Smooth muscle cell (in vitro differentiated cells): ENCODE measurements around the gene MN1. TPM values are rescaled to one million over a fixed set of nuclear protein-coding genes. Genes with fewer than 3 reads are reported as not detected.

ENCODE experiments used
- DNase-seq: peaks from one replicate; lab custom pipeline; 2025; ENCODE audit not compliant: unreplicated experiment; lab: John Stamatoyannopoulos, UW
- H2AFZ ChIP-seq: fragments of 200-600 bp; sonication (generic); 2 replicates; pipeline ENCODE4 v1.6.0; 2016; ENCODE audit warnings: antibody characterized with exemption, low read depth, mild to moderate bottlenecking
- H3F3A ChIP-seq: fragments of 200-600 bp; sonication (generic); 2 replicates; pipeline ENCODE4 v1.6.0; 2017; ENCODE audit warnings: antibody characterized with exemption, low read depth
- H3K27ac ChIP-seq: fragments of 200-600 bp; sonication (generic); 2 replicates; pipeline ENCODE4 v1.5.1; 2016; ENCODE audit warnings: low read depth, mild to moderate bottlenecking
- H3K27me3 ChIP-seq: fragments of 200-600 bp; sonication (generic); 2 replicates; pipeline ENCODE4 v1.6.1; 2016; ENCODE audit warnings: low read depth, mild to moderate bottlenecking
- H3K36me3 ChIP-seq: fragments of 200-600 bp; sonication (generic); 2 replicates; pipeline ENCODE4 v1.5.1; 2016; ENCODE audit warnings: low read depth
- H3K4me1 ChIP-seq: fragments of 200-600 bp; sonication (generic); 2 replicates; pipeline ENCODE4 v1.5.1; 2016; ENCODE audit warnings: low read depth
- H3K4me2 ChIP-seq: fragments of 200-600 bp; sonication (generic); 2 replicates; pipeline ENCODE4 v1.6.0; 2016; ENCODE audit warnings: mild to moderate bottlenecking
- H3K4me3 ChIP-seq: fragments of 200-600 bp; sonication (generic); 2 replicates; pipeline ENCODE4 v1.5.1; 2016; ENCODE audit warnings: mild to moderate bottlenecking
- H3K79me2 ChIP-seq: fragments of 200-600 bp; sonication (generic); 2 replicates; pipeline ENCODE4 v1.6.0; 2016; ENCODE audit warnings: low read depth, mild to moderate bottlenecking
- H3K9ac ChIP-seq: fragments of 200-600 bp; sonication (generic); 2 replicates; pipeline ENCODE4 v1.6.0; 2016; ENCODE audit warnings: low read depth
- H3K9me3 ChIP-seq: fragments of 200-600 bp; sonication (generic); replicated peaks from 2 replicates; pipeline ENCODE4 v1.5.1; 2016; ENCODE audit warnings: low read depth
- H4K20me1 ChIP-seq: fragments of 200-600 bp; sonication (generic); 2 replicates; pipeline ENCODE4 v1.6.0; 2016; ENCODE audit warnings: low read depth
- CTCF ChIP-seq: fragments of 200-600 bp; sonication (generic); IDR thresholded peaks from 2 replicates; pipeline ENCODE4 v1.5.1; 2017; ENCODE audit warnings: borderline replicate concordance, mild to moderate bottlenecking, antibody characterized with exemption; ENCODE audit not compliant: insufficient read depth, poor library complexity, severe bottlenecking
- WGBS: methylation state at CpG from one replicate; pipeline ENCODE4 v1.1.7; 2016; ENCODE audit warnings: low lambda C conversion rate; 5-methylcytosine and 5-hydroxymethylcytosine counted together
- polyA plus RNA-seq: library from polyadenylated mRNA; unstranded; fragments of >200 nt; fragmentation: Nextera tagmentation; extraction: Ambion mirVana; gene quantifications from 2 replicates; pipeline ENCODE4 v1.2.1, GENCODE V29; 2016
- total RNA-seq: library from RNA; depleted of rRNA; stranded (reverse); fragments of >200 nt; gene quantifications from 2 replicates; pipeline ENCODE4 v1.2.3, GENCODE V29; 2014

Gene MN1
- total and polyA plus RNA-seq, 2 experiments from 2014 or later: 0.98 to 3.3 TPM

GRCh38 chr22:27774200-27774599, 27.4 kb downstream of the MN1 start:
- no peak for DNase-seq
- H3K4me3 ChIP-seq: no peak overlapping the region
- no peaks in the 10 kb centered on the region for H3F3A ChIP-seq
- H3K79me2 ChIP-seq: no peaks in the 10 kb centered on the region
- H3K27ac ChIP-seq: no peak overlapping the region
- 78% methylated on average over 9 of the region's 9 CpGs for WGBS
- TF ChIP-seq CTCF: no peak
- H3K36me3 ChIP-seq: no peaks in the 10 kb centered on the region
- no peak overlapping the region for H2AFZ ChIP-seq
- no peak overlapping the region for H3K4me2 ChIP-seq
- no peaks in the 10 kb centered on the region for H3K27me3 ChIP-seq
- no peaks in the 10 kb centered on the region for H4K20me1 ChIP-seq
- H3K9ac ChIP-seq: no peak overlapping the region
- no peaks in the 10 kb centered on the region for H3K9me3 ChIP-seq
- H3K4me1 ChIP-seq: peaks cover 16% of the 10 kb centered on the region

GRCh38 chr22:27772984-27773498, 28.5 kb downstream of the MN1 start:
- no peaks in the 10 kb centered on the region for H3K9me3 ChIP-seq
- no peaks in the 10 kb centered on the region for H3K79me2 ChIP-seq
- H3K4me2 ChIP-seq: no peak overlapping the region
- peaks cover 16% of the 10 kb centered on the region for H3K4me1 ChIP-seq
- no peaks in the 10 kb centered on the region for H3F3A ChIP-seq
- no peaks in the 10 kb centered on the region for H3K27me3 ChIP-seq
- no peaks in the 10 kb centered on the region for H4K20me1 ChIP-seq
- H3K27ac ChIP-seq: no peak overlapping the region
- no peak overlapping the region for H3K9ac ChIP-seq
- DNase-seq: no peak
- H3K36me3 ChIP-seq: no peaks in the 10 kb centered on the region
- TF ChIP-seq CTCF: no peak
- no peak overlapping the region for H2AFZ ChIP-seq
- H3K4me3 ChIP-seq: no peak overlapping the region
- WGBS: 92% methylated on average over 17 of the region's 18 CpGs

- H3K9ac ChIP-seq: no peak overlapping the region
- no peaks in the 10 kb centered on the region for H3K36me3 ChIP-seq
- no peak overlapping the region for H3K27ac ChIP-seq
- WGBS: 88% methylated on average over 16 of the region's 16 CpGs
- H3F3A ChIP-seq: no peaks in the 10 kb centered on the region
- no peak overlapping the region for H2AFZ ChIP-seq
- no peak for TF ChIP-seq CTCF
- no peak overlapping the region for H3K4me2 ChIP-seq
- no peaks in the 10 kb centered on the region for H3K9me3 ChIP-seq
- H3K27me3 ChIP-seq: no peaks in the 10 kb centered on the region
- no peaks in the 10 kb centered on the region for H3K79me2 ChIP-seq
- no peaks in the 10 kb centered on the region for H4K20me1 ChIP-seq
- DNase-seq: no peak
- peaks cover 16% of the 10 kb centered on the region for H3K4me1 ChIP-seq
- H3K4me3 ChIP-seq: no peak overlapping the region
These were observed 29.2 kb downstream of the MN1 start for GRCh38 chr22:27772081-27772983.

GRCh38 chr22:27771637-27772036, 29.9 kb downstream of the MN1 start:
- H3K9me3 ChIP-seq: no peaks in the 10 kb centered on the region
- no peak overlapping the region for H3K4me2 ChIP-seq
- no peak overlapping the region for H2AFZ ChIP-seq
- H3K4me3 ChIP-seq: no peak overlapping the region
- H3K27ac ChIP-seq: no peak overlapping the region
- H3K79me2 ChIP-seq: no peaks in the 10 kb centered on the region
- H3K4me1 ChIP-seq: peaks cover 16% of the 10 kb centered on the region
- H3F3A ChIP-seq: no peaks in the 10 kb centered on the region
- no peak for DNase-seq
- TF ChIP-seq CTCF: no peak
- 93% methylated on average over 5 of the region's 5 CpGs for WGBS
- H4K20me1 ChIP-seq: no peaks in the 10 kb centered on the region
- H3K27me3 ChIP-seq: no peaks in the 10 kb centered on the region
- H3K9ac ChIP-seq: no peak overlapping the region
- H3K36me3 ChIP-seq: no peaks in the 10 kb centered on the region
